MG63 (cell line): ENCODE results near the gene TRAPPC12. TPM values are rescaled to one million over a fixed set of nuclear protein-coding genes. Genes with fewer than 3 reads are reported as not detected.
"Not testable (repeated sequence)": the region's sequence is repeated elsewhere in the genome, so short reads cannot be mapped to it uniquely, and the experiment has no call there.

Experiments
- DNase-seq: peaks from one replicate; pipeline ENCODE4 v3.0.0-alpha.2; 2020
- H3K27me3 ChIP-seq: fragments of 250-450 bp; sonication (Bioruptor Pico); 2 replicates; pipeline ENCODE4 v1.5.1; 2020; ENCODE audit warnings: mild to moderate bottlenecking, moderate library complexity
- H3K36me3 ChIP-seq: fragments of 250-450 bp; sonication (Bioruptor Pico); 2 replicates; pipeline ENCODE4 v1.5.1; 2020; ENCODE audit warnings: mild to moderate bottlenecking, moderate library complexity
- H3K4me3 ChIP-seq: fragments of 250-450 bp; sonication (Bioruptor Pico); 2 replicates; pipeline ENCODE4 v1.5.1; 2020; ENCODE audit warnings: mild to moderate bottlenecking, moderate library complexity
- H3K9me3 ChIP-seq: fragments of 250-450 bp; sonication (Bioruptor Pico); 2 replicates; pipeline ENCODE4 v1.5.1; 2020; ENCODE audit warnings: mild to moderate bottlenecking, moderate library complexity
- total RNA-seq: library from RNA; depleted of rRNA; stranded (reverse); fragments of >200 nt; shearing (Covaris generic); gene quantifications from 2 replicates; pipeline ENCODE4 v1.2.3, GENCODE V29; 2014; ENCODE audit warnings: low replicate concordance

TRAPPC12 gene
- total RNA-seq, 1 experiment from 2014 or later = 29.3 TPM

DNA sequence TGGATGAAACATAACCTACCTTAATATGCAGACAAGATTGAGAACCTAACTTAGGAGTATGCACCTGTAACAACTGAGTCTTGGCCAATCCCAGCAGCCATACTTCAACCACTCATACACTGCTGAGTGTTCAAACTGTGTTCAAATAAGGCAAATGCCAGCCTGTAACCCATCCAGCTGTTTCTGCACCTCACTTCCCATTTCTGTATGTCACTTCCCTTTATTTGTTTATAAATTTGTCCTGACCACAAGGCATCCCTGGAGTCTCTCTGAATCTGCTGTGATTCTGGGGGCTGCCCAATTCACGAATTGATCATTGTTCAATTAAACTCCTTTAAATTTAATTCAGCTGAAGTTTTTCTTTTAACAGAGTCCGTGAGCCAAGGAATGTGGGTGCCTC is 22.0 kb upstream of the TRAPPC12 start:
- DNase-seq, H3K9me3 ChIP-seq, H3K27me3 ChIP-seq, H3K4me3 ChIP-seq: not testable (repeated sequence)
- H3K36me3 ChIP-seq = peaks cover 19% of the 10 kb centered on the region

DNA sequence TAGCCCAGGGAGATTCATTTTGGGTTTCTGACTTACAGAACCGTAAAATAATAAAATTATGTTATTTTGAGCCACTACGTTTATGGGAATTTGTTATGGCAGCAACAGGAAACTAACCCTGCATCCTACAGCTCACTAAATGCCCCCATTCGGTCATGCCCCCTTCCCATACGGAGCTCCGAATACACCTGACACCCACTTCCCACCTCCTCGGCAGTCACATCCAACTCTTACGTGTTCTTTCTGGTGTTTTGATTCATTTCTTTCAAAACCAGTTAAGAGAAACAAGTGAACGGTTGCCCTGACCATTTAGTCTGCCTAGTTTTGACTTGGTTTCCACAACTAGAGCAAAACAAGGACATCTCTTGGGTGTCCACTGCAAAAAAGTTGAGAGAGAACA is 21.6 kb upstream of the TRAPPC12 start:
- no peak for DNase-seq
- Histone ChIP-seq H3K36me3 (peaks cover 14% of the 10 kb centered on the region), H3K4me3 (no peak overlapping the region), H3K27me3 (no peaks in the 10 kb centered on the region), H3K9me3 (no peaks in the 10 kb centered on the region)

DNA sequence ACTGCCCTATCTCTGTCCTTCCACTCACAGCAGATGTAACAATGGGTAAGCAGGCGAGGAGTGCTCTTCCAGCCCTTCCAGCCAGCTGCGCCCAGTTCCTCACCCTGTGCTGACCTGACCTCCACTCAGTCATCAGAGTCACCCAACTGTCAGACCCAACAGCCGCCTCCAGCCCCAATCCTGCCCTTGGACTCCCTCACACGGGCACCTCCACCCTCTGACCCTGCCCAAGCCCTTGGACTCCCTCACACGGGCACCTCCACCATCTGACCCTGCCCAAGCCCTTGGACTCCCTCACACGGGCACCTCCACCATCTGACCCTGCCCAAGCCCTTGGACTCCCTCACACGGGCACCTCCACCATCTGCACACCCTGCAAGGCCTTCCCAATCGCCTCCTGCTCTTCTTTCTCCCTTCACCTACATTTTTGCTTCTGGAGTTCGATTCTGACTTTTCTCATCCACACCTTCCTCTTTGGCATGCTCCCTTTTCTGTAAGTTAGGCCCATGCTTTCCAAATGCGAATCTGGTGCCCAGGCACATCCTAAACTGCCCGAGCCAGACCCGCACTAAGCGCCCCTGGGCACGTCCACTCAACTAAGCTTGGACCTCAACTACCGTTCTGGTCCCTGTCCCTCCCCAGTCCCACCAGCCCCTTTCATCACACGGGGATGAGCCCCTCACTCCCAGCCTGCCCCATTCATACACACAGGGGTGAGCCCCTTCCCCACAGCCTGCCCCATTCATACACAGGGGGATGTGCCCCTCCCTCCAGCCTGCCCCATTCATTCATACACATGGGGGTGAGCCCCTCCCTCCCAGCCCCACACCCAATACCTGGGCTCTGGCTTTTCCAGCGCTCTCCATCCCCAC is 17.7 kb upstream of the TRAPPC12 start:
- no peaks in the 10 kb centered on the region for H3K27me3 ChIP-seq
- H3K9me3 ChIP-seq = no peaks in the 10 kb centered on the region
- no peaks in the 10 kb centered on the region for H3K36me3 ChIP-seq
- H3K4me3 ChIP-seq = no peak overlapping the region
- DNase-seq = no peak

DNA sequence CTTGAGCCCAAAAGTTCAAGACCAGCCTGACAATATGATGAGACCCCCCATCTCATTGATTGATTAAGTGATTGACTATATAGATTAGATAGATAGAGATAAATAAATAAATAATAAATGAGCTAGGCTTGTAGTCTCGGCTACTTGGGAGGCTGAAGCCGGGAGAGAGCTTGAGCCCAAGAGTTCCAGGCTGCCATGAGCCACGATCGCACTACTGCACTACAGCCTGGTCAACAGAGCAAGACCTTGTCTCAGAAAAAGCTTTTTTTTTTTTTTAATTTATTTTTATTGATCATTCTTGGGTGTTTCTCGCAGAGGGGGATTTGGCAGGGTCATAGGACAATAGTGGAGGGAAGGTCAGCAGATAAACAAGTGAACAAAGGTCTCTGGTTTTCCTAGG is 14.3 kb upstream of the TRAPPC12 start:
- H3K27me3 ChIP-seq = no peaks in the 10 kb centered on the region
- H3K9me3 ChIP-seq = no peaks in the 10 kb centered on the region
- no peak overlapping the region for H3K4me3 ChIP-seq
- H3K36me3 ChIP-seq = no peaks in the 10 kb centered on the region
- DNase-seq = no peak

DNA sequence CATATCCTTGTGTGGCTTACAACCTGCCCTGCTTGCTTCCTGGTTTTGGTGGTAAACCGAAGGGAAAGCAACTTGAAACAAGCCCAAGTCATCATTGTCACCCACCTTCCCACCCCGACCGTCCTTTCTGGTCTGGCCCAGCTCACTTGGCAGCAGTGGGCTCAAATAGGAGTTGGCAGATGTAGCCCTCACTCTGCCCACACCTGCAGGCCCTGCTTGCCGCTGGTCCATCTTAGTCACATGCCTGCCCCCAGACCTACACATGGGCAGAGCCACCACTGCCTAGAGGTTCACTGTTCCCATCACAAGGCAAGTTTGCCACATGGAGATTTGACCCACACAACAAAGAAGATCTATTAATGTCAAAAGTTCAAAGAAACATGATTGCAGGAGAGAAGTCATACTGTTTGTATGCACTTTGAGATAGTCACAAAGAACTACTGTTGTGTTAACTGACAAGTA is 11.2 kb upstream of the TRAPPC12 start:
- no peak for DNase-seq
- H3K36me3 ChIP-seq = no peaks in the 10 kb centered on the region
- no peaks in the 10 kb centered on the region for H3K9me3 ChIP-seq
- no peak overlapping the region for H3K4me3 ChIP-seq
- no peaks in the 10 kb centered on the region for H3K27me3 ChIP-seq

DNA sequence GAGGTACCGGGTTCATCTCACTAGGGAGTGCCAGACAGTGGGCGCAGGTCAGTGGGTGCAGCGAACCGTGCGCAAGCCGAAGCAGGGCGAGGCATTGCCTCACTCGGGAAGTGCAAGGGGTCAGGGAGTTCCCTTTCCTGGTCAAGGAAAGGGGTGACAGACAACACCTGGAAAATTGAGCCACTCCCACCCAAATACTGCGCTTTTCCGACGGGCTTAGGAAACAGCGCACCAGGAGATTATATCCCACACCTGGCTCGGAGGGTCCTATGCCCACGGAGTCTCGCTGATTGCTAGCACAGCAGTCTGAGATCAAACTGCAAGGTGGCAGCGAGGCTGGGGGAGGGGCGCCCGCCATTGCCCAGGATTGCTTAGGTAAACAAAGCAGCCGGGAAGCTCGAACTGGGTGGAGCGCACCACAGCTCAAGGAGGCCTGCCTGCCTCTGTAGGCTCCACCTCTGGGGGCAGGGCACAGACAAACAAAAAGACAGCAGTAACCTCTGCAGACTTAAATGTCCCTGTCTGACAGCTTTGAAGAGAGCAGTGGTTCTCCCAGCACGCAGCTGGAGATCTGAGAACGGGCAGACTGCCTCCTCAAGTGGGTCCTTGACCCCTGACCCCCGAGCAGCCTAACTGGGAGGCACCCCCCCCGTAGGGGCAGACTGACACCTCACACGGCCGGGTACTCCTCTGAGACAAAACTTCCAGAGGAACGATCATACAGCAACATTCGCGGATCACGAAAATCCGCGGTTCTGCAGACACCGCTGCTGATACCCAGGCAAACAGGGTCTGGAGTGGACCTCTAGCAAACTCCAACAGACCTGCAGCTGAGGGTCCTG is 9.9 kb upstream of the TRAPPC12 start:
- not testable (repeated sequence) for H3K36me3 ChIP-seq, H3K27me3 ChIP-seq, H3K9me3 ChIP-seq, H3K4me3 ChIP-seq, DNase-seq

DNA sequence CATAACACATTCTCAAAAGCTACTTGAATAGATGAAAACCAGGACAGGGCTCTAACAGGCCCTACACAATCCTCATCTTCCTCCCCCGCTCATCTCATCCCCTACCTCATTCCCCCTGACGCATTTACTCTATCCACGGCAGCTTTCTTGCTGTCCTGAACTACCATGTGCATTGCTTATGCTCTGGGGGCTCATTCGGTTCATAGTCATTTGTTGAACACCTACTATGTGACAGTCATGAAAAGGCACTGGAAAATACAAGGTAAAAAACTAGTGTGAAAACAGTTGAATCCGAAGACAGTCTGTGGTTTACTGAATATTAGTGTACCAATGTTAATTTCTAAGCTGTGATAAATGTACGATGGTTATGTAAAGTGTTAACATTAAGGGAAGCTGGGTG is 2.7 kb upstream of the TRAPPC12 start:
- peak overlapping the region; percentile 88 for H3K4me3 ChIP-seq
- H3K9me3 ChIP-seq = no peaks in the 10 kb centered on the region
- no peaks in the 10 kb centered on the region for H3K27me3 ChIP-seq
- no peak for DNase-seq
- H3K36me3 ChIP-seq = peaks cover 18% of the 10 kb centered on the region

DNA sequence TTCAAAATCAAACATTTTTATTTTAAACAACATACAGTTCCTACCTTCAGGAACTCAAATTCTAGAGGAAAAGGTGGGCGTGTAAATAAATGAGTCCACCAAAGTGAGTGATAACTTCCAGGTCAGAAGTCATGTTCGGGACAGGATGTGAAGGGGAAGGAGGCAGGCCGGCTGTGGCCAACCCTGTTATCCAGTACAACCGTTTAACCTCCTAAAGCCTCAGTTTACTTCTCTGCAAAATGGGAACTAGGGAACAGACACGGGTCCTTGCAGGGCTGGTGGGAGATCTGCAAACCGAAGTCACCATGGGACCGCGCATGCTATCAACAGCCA is 2.2 kb upstream of the TRAPPC12 start:
- Histone ChIP-seq H3K4me3 (peak overlapping the region; percentile 88), H3K36me3 (peaks cover 18% of the 10 kb centered on the region), H3K27me3 (no peaks in the 10 kb centered on the region), H3K9me3 (no peaks in the 10 kb centered on the region)
- DNase-seq = peak; percentile 35

DNA sequence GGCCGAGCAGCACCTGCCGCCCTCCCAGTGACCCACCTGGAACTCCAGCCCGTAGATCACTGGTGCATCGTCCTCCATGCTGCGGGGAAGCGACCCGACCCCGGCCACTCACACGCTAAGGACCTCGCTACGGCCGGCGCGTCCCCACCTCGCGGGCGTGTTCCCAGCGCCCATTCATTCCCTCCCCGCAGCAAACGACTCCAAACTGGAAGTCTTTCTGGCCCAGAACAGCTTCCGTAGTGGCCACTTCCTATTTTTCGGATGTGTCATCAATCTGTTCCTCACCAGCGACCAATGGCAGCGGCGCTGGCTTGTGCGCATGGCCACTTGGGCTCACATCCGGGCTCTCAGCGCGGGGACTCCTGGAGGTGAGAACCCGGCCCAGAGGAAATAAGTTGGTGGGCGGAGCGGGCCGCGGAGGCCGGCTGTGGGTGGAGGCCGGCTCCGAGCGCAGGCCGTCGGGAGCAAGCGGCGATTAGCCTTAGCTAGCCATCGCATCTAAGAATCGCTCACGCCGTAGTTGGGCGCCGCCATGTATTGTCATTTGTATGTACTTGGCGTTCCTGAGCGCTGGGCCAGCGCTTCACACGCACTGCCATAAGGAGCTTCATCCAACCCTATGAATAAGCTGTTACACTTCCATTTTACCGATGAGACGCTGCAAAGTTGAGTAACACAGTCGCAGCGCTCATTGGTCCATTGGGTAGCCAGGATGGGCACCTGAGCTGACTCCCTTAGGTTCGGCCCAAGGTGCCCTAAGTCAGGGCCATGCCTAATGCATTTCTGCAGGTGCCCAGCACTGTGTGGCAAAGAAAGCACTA is 1.7 kb upstream of the TRAPPC12 start, which contains the start of gene EIPR1:
TSS of gene EIPR1 (minus strand) at position 207 of the 821 bp plus-strand sequence. CDS start at position 78, 129 bp downstream.
- peak; percentile 99 for DNase-seq
- H3K4me3 ChIP-seq = peak within 1 kb of the TSS; percentile 88
- no peaks in the 10 kb centered on the region for H3K27me3 ChIP-seq
- H3K36me3 ChIP-seq = peaks cover 21% of the 10 kb centered on the region
- H3K9me3 ChIP-seq = no peaks in the 10 kb centered on the region

DNA sequence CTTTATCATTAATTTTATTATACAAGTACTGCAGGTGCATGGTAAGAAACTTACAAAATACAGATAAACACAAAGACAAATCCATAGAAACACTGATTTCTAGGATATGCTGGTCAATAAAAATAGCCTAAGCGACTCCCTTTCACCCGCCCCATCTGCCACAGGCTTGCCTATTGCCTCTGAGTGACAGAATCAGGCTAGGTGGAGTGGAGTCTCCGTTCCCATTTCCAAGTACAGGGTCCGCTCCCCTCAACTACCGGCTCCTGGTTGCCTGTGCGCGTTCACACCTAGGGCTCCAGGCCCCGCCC is 201 bp upstream of the TRAPPC12 start:
- Histone ChIP-seq H3K36me3 (peaks cover 25% of the 10 kb centered on the region), H3K9me3 (no peaks in the 10 kb centered on the region), H3K27me3 (no peaks in the 10 kb centered on the region), H3K4me3 (peak overlapping the region; percentile 88)
- DNase-seq = no peak

DNA sequence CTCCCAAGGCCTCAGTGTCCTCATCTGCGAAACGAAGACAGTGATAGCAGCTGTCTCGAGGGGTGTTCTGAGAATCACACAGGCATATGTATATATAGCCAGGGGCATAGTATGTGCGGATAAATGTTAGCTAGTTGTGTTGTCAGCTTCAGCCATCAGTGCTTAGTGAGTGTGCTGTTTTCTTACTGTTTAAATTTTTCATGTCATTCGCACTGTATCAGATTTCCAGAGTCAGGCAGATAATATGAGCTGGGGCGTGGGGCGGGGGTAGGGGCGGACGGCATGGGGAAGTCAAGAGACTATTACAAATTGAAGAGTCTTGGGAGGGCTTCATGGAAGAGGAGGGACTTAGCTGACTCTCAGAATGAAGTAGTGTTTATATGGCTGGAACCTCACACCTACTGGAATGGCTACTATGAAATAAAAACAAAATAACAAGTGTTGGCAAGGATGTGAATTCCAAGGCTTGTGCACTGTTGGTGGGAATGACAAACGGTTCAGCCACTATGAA is 7.0 kb downstream of the TRAPPC12 start:
- H3K27me3 ChIP-seq = no peaks in the 10 kb centered on the region
- DNase-seq = no peak
- H3K4me3 ChIP-seq = no peak overlapping the region
- no peaks in the 10 kb centered on the region; the same call in 1 of the 2 replicates for H3K9me3 ChIP-seq
- H3K36me3 ChIP-seq = peaks cover 48% of the 10 kb centered on the region

DNA sequence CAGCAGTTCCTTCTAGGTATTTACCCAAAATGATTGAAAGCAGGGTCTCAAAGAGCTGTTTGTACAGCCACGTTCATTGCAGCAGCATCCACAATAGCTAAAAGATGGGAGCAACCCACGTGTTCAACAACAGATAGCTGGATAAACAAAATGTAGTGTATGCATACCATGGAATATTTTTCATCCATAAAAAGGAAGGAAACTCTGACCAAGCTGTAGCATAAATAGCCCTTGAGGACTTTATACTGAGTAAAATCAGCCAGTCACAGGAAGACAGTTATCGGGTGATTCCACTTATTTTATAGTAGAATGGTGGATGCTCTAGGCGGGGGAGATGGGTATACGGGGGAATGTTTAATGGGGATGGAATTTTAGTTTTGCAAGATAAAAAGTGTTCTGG is 7.5 kb downstream of the TRAPPC12 start:
- H3K36me3 ChIP-seq = peaks cover 54% of the 10 kb centered on the region
- H3K9me3 ChIP-seq = no peaks in the 10 kb centered on the region; the same call in none of the 2 replicates

DNA sequence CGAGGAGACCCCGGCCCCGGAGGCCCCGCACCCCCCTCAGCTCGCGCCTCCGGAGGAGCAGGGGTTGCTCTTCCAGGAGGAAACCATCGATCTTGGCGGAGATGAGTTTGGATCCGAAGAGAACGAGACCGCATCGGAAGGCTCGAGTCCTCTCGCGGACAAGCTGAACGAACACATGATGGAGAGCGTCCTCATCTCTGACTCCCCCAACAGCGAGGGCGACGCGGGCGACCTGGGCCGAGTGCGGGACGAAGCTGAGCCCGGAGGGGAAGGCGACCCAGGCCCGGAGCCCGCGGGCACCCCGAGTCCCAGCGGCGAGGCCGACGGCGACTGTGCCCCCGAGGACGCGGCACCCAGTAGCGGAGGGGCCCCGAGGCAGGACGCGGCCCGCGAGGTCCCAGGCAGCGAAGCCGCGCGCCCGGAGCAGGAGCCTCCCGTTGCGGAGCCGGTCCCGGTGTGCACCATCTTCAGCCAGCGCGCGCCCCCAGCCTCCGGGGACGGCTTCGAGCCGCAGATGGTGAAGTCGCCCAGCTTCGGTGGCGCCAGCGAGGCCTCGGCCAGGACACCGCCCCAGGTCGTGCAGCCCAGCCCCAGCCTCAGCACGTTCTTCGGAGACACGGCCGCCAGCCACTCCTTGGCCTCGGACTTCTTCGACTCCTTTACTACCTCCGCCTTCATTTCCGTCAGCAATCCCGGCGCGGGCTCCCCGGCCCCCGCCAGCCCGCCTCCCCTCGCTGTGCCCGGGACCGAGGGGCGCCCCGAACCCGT is 8.3 kb downstream of the TRAPPC12 start:
- Histone ChIP-seq H3K9me3 (no peaks in the 10 kb centered on the region; the same call in none of the 2 replicates), H3K36me3 (peaks cover 58% of the 10 kb centered on the region), H3K27me3 (no peaks in the 10 kb centered on the region), H3K4me3 (no peak overlapping the region)
- no peak for DNase-seq

More for the DNA sequence above, 7.5 kb downstream of the TRAPPC12 start:
- Histone ChIP-seq H3K4me3 (no peak overlapping the region), H3K27me3 (no peaks in the 10 kb centered on the region)
- DNase-seq = no peak

DNA sequence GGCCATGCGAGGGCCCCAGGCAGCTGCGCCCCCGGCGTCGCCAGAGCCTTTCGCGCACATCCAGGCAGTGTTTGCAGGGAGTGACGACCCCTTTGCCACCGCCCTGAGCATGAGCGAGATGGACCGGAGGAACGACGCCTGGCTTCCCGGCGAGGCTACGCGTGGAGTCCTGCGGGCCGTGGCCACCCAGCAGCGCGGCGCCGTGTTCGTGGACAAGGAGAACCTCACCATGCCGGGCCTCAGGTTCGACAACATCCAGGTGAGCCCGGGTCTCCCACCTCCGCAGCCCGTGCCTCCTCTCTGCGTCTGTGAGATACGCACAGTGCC is 8.9 kb downstream of the TRAPPC12 start:
- no peak for DNase-seq
- Histone ChIP-seq H3K27me3 (no peaks in the 10 kb centered on the region), H3K9me3 (no peaks in the 10 kb centered on the region; the same call in none of the 2 replicates), H3K4me3 (no peak overlapping the region), H3K36me3 (peaks cover 59% of the 10 kb centered on the region)

DNA sequence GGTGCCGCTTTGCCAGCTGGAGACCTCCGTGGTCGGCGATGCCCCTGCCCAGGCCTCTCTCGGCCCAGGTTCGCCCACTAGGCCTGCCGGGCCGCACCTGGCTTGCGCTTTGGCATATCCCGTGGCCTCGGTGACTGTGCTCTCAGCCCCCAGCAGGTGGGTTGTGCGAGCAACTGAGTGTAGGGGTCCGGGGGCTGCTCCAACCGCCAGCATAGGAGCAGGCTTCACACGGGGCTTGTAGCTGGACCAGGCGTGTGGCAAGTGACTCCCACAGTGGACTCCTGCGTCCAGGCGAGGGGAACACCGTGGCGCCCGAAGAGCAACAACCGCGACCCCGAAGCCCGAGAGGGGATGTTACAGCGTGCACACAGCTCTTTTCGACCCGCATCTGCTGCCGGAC is 9.7 kb downstream of the TRAPPC12 start:
- H3K9me3 ChIP-seq = no peaks in the 10 kb centered on the region; the same call in none of the 2 replicates
- DNase-seq = no peak
- no peak overlapping the region for H3K4me3 ChIP-seq
- H3K36me3 ChIP-seq = peaks cover 62% of the 10 kb centered on the region
- H3K27me3 ChIP-seq = no peaks in the 10 kb centered on the region

DNA sequence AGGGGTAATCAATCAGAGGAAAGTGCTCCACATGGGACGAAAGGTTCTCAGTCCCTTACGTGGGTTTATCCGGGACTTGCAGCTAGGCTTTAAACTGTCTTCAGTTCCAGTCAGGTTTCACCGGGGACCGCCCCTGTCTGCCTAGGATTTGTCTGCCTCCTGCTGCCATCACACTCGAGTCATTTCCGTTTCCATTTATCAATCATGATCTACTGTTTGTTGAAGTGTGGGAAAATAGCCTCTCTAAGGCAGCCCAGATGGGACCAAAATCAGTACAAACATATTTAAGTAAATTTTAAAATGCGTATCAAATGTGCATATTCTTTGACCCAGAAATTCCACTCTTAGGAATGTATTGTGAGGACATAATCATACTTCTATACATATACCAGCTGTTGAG is 10.5 kb downstream of the TRAPPC12 start:
- H3K36me3 ChIP-seq = peaks cover 59% of the 10 kb centered on the region
- no peak for DNase-seq
- no peaks in the 10 kb centered on the region for H3K27me3 ChIP-seq
- H3K4me3 ChIP-seq = no peak overlapping the region
- H3K9me3 ChIP-seq = peaks cover under 1% of the 10 kb centered on the region
